Measurements from ENCODE around the gene PON3.

Gene PON3

DNA sequence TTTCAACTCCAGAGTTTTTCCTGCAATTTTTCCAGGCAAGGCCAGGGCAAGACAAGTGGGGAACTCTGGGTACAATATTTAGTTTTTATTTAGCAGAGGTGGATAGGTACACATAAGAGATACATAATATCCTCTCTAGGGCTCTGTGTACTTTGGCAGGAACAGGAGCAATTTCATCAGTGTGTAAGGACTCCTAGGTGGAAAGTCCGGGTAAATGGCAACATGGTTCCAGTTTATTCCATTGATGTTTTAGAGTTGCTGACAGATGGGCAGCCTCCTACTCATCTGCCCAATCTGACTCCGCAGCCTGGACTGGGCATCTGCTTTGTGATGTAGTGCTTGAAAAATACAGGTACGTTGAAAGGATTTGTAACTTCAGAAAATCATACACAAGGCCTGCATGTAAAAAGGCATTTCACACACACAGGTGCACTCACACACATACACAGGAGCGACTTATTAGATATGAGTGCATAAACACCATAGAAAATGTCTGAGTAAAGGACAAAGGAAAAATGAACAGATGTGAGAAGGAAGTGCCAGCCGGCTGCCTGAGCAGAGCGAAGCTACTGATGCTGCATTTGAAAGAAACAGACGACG lies 77.6 kb downstream of the PON3 start:
- no peak for DNase-seq
- in situ Hi-C loops (cut with HindIII; ENCODE audit: low pct_ligation_motif_present, low pct_unique_long_range_greater_than_20kb, low sequenced_read_pairs) = no loop called here

DNA sequence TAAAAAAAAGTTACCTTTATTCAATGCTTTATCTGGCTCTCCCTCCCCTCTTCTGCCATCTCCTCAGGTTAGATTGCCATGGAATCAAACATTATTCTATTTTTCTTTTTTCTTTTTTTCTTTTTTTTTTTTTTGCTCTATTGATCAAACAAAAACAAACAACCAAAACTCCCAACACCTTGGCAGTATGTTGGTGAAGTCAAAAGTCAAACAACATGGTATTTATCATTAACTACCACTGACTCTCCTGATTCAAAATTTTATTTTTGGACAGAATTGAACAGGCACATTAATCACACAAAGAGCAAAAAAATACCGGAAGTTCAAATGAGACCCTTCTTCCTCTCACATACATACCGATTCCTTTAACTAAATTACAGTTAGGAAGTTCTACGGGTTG lies 78.2 kb downstream of the PON3 start:
- in situ Hi-C loops (cut with HindIII; ENCODE audit: low pct_ligation_motif_present, low pct_unique_long_range_greater_than_20kb, low sequenced_read_pairs) = no loop called here
- DNase-seq = no peak

DNA sequence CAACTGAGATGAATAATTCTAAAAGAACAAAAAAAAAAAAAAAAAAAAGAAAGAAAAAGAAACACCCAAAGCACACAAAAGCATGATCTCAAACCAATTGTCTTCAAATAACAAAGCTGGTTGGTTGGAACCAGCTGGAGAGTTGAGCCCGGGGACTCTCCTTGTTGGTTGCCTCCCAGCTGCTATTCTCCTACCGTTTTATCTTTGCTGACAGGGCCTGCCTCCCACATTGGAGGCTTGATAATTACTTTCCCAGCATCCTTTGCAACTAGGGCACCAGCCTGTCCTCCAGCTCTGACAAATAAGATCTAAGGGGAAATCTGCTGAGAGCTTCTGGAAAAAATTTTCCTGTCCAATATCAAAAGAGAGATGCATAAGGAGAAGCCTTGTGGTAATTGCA lies 78.6 kb downstream of the PON3 start:
- in situ Hi-C loops (cut with HindIII; ENCODE audit: low pct_ligation_motif_present, low pct_unique_long_range_greater_than_20kb, low sequenced_read_pairs) = no loop called here
- DNase-seq = no peak

DNA sequence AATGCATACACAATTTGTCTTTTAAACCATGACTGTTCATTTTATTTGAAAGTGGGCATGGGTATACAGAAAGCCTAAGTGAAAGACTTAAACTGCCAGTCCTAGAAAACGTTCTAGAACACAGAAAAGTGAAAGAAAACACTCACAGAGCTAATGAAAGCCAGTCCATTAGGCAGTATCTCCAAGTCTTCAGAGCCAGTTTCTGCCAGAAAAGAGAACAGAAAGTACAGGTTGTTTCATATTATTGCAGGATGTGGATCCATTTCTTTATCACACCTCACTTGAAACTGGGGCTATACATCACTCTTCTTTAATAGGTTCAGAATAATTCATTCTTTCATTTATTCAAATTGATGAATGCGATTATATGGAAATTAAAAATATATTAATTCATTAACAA lies 79.6 kb downstream of the PON3 start:
- DNase-seq = no peak
- in situ Hi-C loops (cut with HindIII; ENCODE audit: low pct_ligation_motif_present, low pct_unique_long_range_greater_than_20kb, low sequenced_read_pairs) = no loop called here

DNA sequence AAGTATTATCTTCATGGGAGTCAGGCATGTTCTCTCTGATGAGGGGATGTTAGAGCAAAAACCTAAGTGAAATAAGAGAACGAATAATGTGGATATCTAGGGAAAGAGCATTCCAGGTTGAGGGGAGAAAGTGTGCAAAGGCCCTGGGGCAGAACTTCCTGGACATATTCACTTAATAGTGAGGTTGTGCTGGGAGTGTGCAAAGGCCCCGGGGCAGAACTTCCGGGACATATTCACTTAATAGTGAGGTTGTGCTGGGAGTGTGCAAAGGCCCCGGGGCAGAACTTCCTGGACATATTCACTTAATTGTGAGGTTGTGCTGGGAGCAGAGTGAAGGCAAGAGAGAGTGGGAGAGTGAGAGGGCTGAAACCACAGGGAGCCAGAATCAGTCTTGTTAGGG lies 83.6 kb downstream of the PON3 start:
- no peak for DNase-seq
- in situ Hi-C loops (cut with HindIII; ENCODE audit: low pct_ligation_motif_present, low pct_unique_long_range_greater_than_20kb, low sequenced_read_pairs) = no loop called here

DNA sequence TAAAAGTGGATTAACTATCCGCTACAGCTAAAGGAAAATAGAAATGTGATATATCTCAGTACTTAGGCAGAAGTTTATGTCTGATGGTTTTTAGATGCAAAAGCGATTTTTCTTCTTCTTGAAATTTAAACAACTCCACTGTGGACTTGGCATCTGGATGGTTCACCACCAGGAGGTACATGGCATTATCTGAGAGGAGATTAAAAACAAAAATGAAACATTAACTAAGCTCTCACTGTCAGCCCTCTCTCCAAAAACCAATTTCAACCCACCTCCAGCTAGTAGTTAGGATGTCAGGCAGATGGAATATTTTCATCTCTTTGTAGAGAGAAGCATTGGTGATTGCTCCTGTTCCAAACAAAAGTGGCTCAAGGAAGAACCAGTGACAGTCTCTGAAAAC lies 84.8 kb downstream of the PON3 start:
- DNase-seq = no peak
- in situ Hi-C loops (cut with HindIII; ENCODE audit: low pct_ligation_motif_present, low pct_unique_long_range_greater_than_20kb, low sequenced_read_pairs) = no loop called here

DNA sequence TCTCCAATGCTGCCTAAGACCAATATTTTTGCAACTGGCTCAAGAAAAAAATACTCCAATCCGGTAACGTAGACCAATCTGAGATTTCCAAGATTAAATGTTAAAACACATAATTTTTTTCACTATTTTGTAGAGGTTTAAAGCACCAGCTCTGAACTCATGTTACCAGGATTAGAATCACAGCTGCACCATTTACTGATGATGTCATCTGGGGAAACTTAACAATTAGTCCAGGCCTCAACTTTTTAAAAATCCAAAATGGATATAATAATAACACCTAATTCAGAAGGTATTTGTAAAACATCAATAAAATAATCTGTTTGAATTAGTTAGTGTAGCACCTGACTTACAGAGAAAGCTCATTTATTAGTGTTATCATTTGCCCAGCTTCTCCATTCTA lies 86.2 kb downstream of the PON3 start:
- DNase-seq = no peak
- in situ Hi-C loops (cut with HindIII; ENCODE audit: low pct_ligation_motif_present, low pct_unique_long_range_greater_than_20kb, low sequenced_read_pairs) = no loop called here

Measured in ACHN (cell line).